Stimulated activated CD8-positive, alpha-beta memory T cell treated with anti-CD3 and anti-CD28 coated beads, Interleukin-7, amount 100 ng/mL, for 24 hours (primary cell): ENCODE data around the gene DPH1.

Experiments
- DNase-seq: peaks from one replicate; pipeline ENCODE4 v3.0.0-alpha.2; 2020; ENCODE audit warnings: low read depth

DPH1 gene

GRCh38 chr17:2082003-2082781 is 52.2 kb downstream of the DPH1 start:
- no peak for DNase-seq

DNA sequence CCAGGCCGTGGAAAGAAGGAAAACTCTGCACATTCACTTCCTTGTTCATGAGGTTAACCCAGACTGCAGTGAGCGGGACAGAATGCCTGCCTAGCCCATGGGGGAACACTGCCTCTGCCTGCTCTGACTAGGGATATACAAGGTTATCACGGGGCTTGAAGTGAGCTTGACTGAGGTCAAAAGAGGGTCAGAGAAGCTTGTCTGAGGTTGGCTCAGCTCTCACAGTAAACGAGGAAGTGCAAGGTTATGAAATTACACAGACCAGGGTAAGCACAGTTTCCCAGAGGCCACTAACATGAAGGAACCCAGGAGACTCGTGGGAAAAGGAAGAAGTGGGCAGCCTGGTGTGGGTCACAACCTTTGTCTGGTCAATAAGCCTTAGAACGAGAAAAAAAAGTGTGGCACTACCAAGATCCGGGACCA is 53.7 kb downstream of the DPH1 start:
- no peak for DNase-seq

GRCh38 chr17:2084036-2084765 is 54.2 kb downstream of the DPH1 start:
- DNase-seq: no peak

DNA sequence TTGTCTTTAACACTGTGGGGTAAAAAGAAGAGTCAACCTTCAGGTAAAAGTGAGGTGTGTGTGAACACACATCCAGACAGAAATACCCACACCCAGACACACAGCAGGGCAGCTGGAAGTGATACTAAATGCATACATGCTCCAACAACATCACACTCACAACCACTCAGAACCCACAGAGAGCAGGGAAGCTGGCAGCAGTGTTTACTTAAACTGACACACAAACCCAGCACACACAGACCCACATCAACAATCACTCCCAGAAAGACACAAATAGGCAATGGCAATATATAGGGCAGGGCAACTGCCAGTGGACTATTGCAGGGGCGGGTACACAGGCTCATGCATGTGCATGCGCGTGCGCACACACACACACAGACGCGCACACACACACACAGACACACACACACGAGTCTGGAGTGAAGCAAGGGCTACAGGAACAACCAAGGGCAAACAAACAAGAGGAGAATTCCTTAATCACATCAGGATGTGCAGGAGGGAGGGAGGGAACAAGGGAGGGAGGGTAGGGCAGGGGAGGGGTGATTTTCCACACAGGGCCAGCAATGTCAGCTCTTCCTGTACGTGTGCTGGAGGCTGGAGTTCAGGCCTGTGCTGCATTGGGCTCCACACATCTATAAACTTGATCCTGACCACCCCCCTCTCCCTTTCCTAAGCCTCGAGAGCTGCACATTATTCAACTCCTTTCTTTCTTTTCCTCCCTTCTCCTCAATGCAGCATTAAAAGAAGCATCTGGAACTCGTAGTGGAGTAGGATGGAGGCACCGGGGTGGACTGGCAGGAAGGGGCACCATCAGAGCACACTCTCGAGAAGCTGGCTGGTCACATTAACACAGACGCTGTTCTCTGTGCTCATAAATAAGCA is 55.1 kb downstream of the DPH1 start:
- no peak for DNase-seq

- no peak for DNase-seq
These were observed 55.6 kb downstream of the DPH1 start for GRCh38 chr17:2085648-2085949.

DNA sequence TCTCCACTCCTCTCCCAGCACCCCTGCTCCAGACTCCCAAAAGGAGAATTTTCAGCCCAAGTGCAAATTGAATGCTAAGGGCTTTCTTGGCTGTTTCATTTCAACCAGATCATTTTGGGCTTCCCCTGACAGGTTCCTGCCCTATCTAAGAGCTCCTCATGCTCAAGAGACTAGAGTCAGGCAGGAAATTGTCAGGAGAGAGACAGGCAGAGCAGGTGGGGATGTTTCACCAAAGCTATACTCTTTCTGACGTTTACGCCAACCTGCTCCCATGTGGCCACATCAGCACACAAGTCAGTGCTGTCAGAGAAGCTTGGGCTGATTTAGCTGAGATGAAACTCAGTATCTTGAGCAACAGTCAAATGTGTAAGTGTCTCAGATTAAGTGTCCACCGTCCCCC is 56.4 kb downstream of the DPH1 start:
- DNase-seq: no peak

GRCh38 chr17:2087597-2088211 is 57.8 kb downstream of the DPH1 start:
- no peak for DNase-seq

- DNase-seq: no peak
These were observed 59.1 kb downstream of the DPH1 start for GRCh38 chr17:2089021-2089422.

DNA sequence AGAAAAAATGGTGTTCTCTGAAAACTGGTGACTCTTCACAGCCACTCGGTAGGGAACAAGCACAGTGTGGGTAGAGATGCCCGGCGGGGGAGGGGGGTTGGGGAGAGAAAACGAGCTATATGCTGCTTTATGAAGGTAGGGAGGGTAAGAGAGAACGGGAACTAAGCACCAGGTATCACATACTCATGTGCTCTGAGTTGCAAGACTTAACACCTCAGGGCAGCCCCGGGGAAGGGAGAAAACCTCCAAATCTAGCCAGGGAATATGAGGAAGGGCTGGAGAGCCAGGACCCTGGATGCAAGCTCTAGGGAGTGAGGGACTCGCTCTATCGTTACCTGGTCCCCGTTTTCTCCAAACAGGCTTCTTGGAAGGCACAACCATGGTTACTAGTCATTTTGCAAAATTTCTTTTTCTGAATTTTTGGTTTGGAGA is 60.3 kb downstream of the DPH1 start:
- no peak for DNase-seq

DNA sequence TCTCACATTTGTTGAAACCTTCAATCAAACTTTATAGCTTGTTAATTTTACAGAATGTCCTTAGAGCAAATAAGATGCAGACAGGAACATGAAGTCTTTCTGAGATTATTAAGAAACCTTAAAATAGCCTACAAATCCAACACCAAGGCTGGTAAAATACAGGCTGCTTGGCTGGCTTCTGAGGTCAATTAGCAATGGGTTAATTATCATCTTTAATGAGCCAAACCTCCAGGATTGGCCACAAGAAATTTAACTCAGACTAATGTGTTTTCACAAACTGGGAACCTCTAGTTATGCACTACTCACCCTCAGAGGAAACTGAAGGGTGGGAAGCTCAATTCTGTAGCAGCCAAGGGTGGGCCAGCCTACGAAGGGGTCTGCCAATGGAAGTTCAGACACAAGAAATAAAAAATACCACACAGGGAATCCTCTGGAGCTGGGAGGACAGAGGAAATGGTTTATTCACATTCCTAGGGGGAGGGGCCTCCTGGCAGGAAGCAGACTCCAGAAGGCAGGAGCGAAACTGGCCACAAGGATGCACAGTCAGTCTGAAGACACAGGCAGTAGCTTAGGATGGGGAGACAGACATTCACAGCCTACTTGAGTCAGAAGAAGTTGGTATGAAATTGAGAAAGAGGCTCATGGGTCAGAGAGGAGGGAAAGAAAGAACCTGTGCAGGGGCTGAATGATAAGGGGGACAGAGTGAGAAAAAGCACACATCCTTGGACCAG is 61.0 kb downstream of the DPH1 start:
- no peak for DNase-seq

DNA sequence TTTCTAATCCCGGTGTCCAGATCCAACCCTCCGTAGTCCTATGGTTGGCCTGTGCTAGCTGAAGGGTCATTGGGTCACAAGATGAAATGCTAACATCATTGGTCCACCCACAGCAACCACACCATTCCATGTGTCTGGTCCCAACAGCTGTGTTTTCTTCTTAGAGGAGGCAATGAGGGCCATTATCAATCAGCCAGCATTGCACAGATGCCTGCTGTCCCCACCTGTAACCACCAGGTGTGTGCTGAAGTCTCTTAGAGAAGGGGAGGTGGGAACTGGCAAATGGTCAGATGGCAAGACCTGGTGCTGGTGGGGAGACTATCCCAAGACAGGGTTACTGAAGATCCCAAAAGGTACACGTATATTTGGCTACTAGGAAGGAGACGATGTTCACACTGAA is 62.3 kb downstream of the DPH1 start:
- no peak for DNase-seq

DNA sequence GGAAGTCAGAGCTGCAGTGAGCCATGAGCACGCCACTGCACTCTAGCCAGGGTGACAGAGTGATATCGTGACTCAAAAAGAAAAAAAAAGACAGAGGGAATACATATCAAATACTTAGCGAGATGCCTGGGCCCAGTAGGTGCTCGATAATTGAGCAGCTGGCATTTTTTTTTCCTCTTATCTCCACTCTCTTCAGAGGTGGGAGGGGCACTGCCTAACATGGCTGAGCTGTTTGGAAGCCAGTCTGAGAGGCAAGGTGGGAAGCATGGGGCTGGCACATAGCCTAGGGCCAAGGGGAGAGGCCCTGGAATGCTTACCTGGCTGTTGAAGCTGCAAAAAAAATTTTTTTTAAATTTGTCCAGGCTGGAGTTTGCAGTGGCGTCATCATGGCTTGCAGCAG is 63.4 kb downstream of the DPH1 start:
- no peak for DNase-seq
